Activated CD8-positive, alpha-beta memory T cell treated with anti-CD3 and anti-CD28 coated beads, Interleukin-2, amount 50 U/mL, for 24 hours (primary cell): ENCODE data around the gene MYH4.

Experiments used
- DNase-seq: peaks from one replicate; pipeline ENCODE4 v3.0.0-alpha.2; 2020; ENCODE audit errors: extremely low read depth

MYH4 gene

GRCh38 chr17:10421900-10422542 lies 47.3 kb downstream of the MYH4 start, which contains the start of gene MYH8:
Gene MYH8, minus strand, starts transcription at chr17:10421950. Its CDS starts 1,723 bp downstream, at chr17:10420227.
- DNase-seq, result no peak

- no peak for DNase-seq
Observed at GRCh38 chr17:10421211-10421610, 48.1 kb downstream of the MYH4 start.

GRCh38 chr17:10420811-10421210 lies 48.5 kb downstream of the MYH4 start:
- no peak for DNase-seq

- no peak for DNase-seq
Observed at GRCh38 chr17:10417431-10417830, 51.9 kb downstream of the MYH4 start.

GRCh38 chr17:10415161-10415560 lies 54.2 kb downstream of the MYH4 start:
- DNase-seq, result no peak

GRCh38 chr17:10403589-10403988 lies 65.8 kb downstream of the MYH4 start:
- no peak for DNase-seq

GRCh38 chr17:10398352-10398751 lies 71.0 kb downstream of the MYH4 start:
- DNase-seq, result no peak

GRCh38 chr17:10396524-10397163 lies 72.7 kb downstream of the MYH4 start:
- no peak for DNase-seq

- DNase-seq, result no peak
Observed at GRCh38 chr17:10394201-10394887, 75.0 kb downstream of the MYH4 start.
